ENCODE measurements around the gene SLIT3. TPM values are rescaled to one million over a fixed set of nuclear protein-coding genes. Genes with fewer than 3 reads are reported as not detected.

SLIT3 gene
- total and polyA plus RNA-seq, 2 experiments from 2014 or later = 58.4 to 96.7 TPM

- 86% methylated on average over 3 of the region's 3 CpGs for WGBS (ENCODE audit: low lambda C conversion rate, missing lambda C conversion rate)
- Histone ChIP-seq H3K9me2 (replicated peaks; ENCODE audit: insufficient read depth) (no peaks in the 10 kb centered on the region), H3K79me2 (no peaks in the 10 kb centered on the region), H3K4me2 (no peak overlapping the region), H2AFZ (no peak overlapping the region), H3K36me3 (replicated peaks; ENCODE audit: insufficient read depth, low read depth) (no peaks in the 10 kb centered on the region), H3K27ac (no peak overlapping the region), H3K27me3 (no peaks in the 10 kb centered on the region), H4K20me1 (ENCODE audit: insufficient read depth, poor library complexity, severe bottlenecking) (no peaks in the 10 kb centered on the region), H3K4me3 (no peak overlapping the region), H3K9me3 (ENCODE audit: low read depth) (no peaks in the 10 kb centered on the region), H3K4me1 (ENCODE audit: insufficient read depth) (peaks cover 29% of the 10 kb centered on the region)
- DNase-seq (ENCODE audit: low spot score) = no peak
- TF ChIP-seq EZH2phosphoT487 (IDR thresholded peaks at IDR 0.05; ENCODE audit: low read depth, severe bottlenecking, unreplicated experiment) (no peak), EZH2 (IDR thresholded peaks at IDR 0.05; ENCODE audit: borderline replicate concordance) (no peak)
- TF ChIP-seq, protein P1, sequence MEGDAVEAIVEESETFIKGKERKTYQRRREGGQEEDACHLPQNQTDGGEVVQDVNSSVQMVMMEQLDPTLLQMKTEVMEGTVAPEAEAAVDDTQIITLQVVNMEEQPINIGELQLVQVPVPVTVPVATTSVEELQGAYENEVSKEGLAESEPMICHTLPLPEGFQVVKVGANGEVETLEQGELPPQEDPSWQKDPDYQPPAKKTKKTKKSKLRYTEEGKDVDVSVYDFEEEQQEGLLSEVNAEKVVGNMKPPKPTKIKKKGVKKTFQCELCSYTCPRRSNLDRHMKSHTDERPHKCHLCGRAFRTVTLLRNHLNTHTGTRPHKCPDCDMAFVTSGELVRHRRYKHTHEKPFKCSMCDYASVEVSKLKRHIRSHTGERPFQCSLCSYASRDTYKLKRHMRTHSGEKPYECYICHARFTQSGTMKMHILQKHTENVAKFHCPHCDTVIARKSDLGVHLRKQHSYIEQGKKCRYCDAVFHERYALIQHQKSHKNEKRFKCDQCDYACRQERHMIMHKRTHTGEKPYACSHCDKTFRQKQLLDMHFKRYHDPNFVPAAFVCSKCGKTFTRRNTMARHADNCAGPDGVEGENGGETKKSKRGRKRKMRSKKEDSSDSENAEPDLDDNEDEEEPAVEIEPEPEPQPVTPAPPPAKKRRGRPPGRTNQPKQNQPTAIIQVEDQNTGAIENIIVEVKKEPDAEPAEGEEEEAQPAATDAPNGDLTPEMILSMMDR (IDR thresholded peaks at IDR 0.05; ENCODE audit: poor library complexity) = no peak
Observed at GRCh38 chr5:168975331-168975730, 325.6 kb downstream of the SLIT3 start.

DNA sequence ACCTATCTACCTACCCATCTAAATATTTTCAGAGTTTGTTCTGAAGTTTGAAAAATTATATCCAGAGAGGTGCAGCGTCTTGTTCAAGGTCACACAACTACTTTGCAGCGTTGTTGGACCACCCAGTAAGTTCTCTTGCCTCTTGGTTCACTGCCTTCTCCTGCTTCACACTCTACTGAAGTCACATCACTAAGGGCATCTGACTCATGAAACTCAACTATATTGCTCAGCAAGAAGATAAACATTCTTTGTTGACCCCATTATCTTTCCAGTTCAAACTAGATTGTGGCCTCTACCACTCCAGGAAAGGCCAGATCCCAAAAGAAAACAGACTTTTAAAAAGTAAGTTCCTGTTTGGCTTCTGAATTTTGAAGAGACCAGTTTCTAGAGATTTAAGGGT lies 326.9 kb downstream of the SLIT3 start:
- 51% methylated on average over 2 of the region's 2 CpGs for WGBS (ENCODE audit: low lambda C conversion rate, missing lambda C conversion rate)
- no peaks in the 10 kb centered on the region for H3K9me3 ChIP-seq (ENCODE audit: low read depth)
- DNase-seq (ENCODE audit: low spot score) = peak; percentile 28
- no peaks in the 10 kb centered on the region for H3K27me3 ChIP-seq
- H3K9me2 ChIP-seq (replicated peaks; ENCODE audit: insufficient read depth) = no peaks in the 10 kb centered on the region
- peaks cover 23% of the 10 kb centered on the region for H3K4me1 ChIP-seq (ENCODE audit: insufficient read depth)
- no peak overlapping the region for H2AFZ ChIP-seq
- TF ChIP-seq, protein P1 (IDR thresholded peaks at IDR 0.05; ENCODE audit: poor library complexity) = no peak
- no peak for TF ChIP-seq EZH2phosphoT487 (IDR thresholded peaks at IDR 0.05; ENCODE audit: low read depth, severe bottlenecking, unreplicated experiment)
- no peak for TF ChIP-seq EZH2 (IDR thresholded peaks at IDR 0.05; ENCODE audit: borderline replicate concordance)
- peak overlapping the region; percentile 51 for H3K27ac ChIP-seq
- H3K36me3 ChIP-seq (replicated peaks; ENCODE audit: insufficient read depth, low read depth) = no peaks in the 10 kb centered on the region
- no peak overlapping the region for H3K4me3 ChIP-seq
- no peaks in the 10 kb centered on the region for H4K20me1 ChIP-seq (ENCODE audit: insufficient read depth, poor library complexity, severe bottlenecking)
- H3K4me2 ChIP-seq = no peak overlapping the region
- no peaks in the 10 kb centered on the region for H3K79me2 ChIP-seq

- Histone ChIP-seq H3K4me3 (no peak overlapping the region), H2AFZ (no peak overlapping the region), H3K27me3 (no peaks in the 10 kb centered on the region), H3K9me2 (replicated peaks; ENCODE audit: insufficient read depth) (no peaks in the 10 kb centered on the region), H3K4me2 (no peak overlapping the region), H4K20me1 (ENCODE audit: insufficient read depth, poor library complexity, severe bottlenecking) (no peaks in the 10 kb centered on the region), H3K9me3 (ENCODE audit: low read depth) (no peaks in the 10 kb centered on the region), H3K79me2 (no peaks in the 10 kb centered on the region), H3K36me3 (replicated peaks; ENCODE audit: insufficient read depth, low read depth) (no peaks in the 10 kb centered on the region), H3K4me1 (ENCODE audit: insufficient read depth) (peaks cover 14% of the 10 kb centered on the region), H3K27ac (no peak overlapping the region)
- WGBS (ENCODE audit: low lambda C conversion rate, missing lambda C conversion rate) = 75% methylated on average over 3 of the region's 3 CpGs
- no peak for DNase-seq (ENCODE audit: low spot score)
- TF ChIP-seq EZH2phosphoT487 (IDR thresholded peaks at IDR 0.05; ENCODE audit: low read depth, severe bottlenecking, unreplicated experiment) (no peak), EZH2 (IDR thresholded peaks at IDR 0.05; ENCODE audit: borderline replicate concordance) (no peak)
- TF ChIP-seq, protein P1 (IDR thresholded peaks at IDR 0.05; ENCODE audit: poor library complexity) = no peak
Observed at GRCh38 chr5:168972731-168973130, 328.2 kb downstream of the SLIT3 start.

- H3K9me3 ChIP-seq (ENCODE audit: low read depth) = no peaks in the 10 kb centered on the region
Observed at GRCh38 chr5:168971100-168971499, 329.8 kb downstream of the SLIT3 start.

More at GRCh38 chr5:168971100-168971499, 329.8 kb downstream of the SLIT3 start:
- no peak for DNase-seq (ENCODE audit: low spot score)
- no peaks in the 10 kb centered on the region for H3K9me2 ChIP-seq (replicated peaks; ENCODE audit: insufficient read depth)
- H3K4me3 ChIP-seq = no peak overlapping the region
- no peak overlapping the region for H3K4me2 ChIP-seq
- H3K27ac ChIP-seq = no peak overlapping the region
- H3K27me3 ChIP-seq = no peaks in the 10 kb centered on the region
- TF ChIP-seq EZH2 (IDR thresholded peaks at IDR 0.05; ENCODE audit: borderline replicate concordance) (no peak), EZH2phosphoT487 (IDR thresholded peaks at IDR 0.05; ENCODE audit: low read depth, severe bottlenecking, unreplicated experiment) (no peak)
- TF ChIP-seq, protein P1 (IDR thresholded peaks at IDR 0.05; ENCODE audit: poor library complexity) = no peak
- no peaks in the 10 kb centered on the region for H4K20me1 ChIP-seq (ENCODE audit: insufficient read depth, poor library complexity, severe bottlenecking)
- H3K36me3 ChIP-seq (replicated peaks; ENCODE audit: insufficient read depth, low read depth) = no peaks in the 10 kb centered on the region
- no peaks in the 10 kb centered on the region for H3K79me2 ChIP-seq
- no peak overlapping the region for H2AFZ ChIP-seq
- 94% methylated on average over 4 of the region's 4 CpGs for WGBS (ENCODE audit: low lambda C conversion rate, missing lambda C conversion rate)
- H3K4me1 ChIP-seq (ENCODE audit: insufficient read depth) = peaks cover 5% of the 10 kb centered on the region
